PC-9 (cell line): ENCODE measurements around the gene XYLT2.

Source experiments
- EZH2 ChIP-seq: fragments of 200-600 bp; sonication (generic); IDR thresholded peaks from 2 replicates; pipeline ENCODE4 v1.8.0; 2017; ENCODE audit warnings: antibody characterized with exemption, low read depth
- TF ChIP-seq, protein P1 (sequence below): fragments of 200-600 bp; sonication (generic); conservative IDR thresholded peaks from 2 replicates; pipeline ENCODE4 v1.6.1; 2017; ENCODE audit warnings: mixed run types, antibody characterized with exemption, mild to moderate bottlenecking, moderate library complexity

GRCh38 chr17:50367401-50367800 is 21.5 kb downstream of the XYLT2 start:
- TF ChIP-seq EZH2, result no peak
- TF ChIP-seq, protein P1, sequence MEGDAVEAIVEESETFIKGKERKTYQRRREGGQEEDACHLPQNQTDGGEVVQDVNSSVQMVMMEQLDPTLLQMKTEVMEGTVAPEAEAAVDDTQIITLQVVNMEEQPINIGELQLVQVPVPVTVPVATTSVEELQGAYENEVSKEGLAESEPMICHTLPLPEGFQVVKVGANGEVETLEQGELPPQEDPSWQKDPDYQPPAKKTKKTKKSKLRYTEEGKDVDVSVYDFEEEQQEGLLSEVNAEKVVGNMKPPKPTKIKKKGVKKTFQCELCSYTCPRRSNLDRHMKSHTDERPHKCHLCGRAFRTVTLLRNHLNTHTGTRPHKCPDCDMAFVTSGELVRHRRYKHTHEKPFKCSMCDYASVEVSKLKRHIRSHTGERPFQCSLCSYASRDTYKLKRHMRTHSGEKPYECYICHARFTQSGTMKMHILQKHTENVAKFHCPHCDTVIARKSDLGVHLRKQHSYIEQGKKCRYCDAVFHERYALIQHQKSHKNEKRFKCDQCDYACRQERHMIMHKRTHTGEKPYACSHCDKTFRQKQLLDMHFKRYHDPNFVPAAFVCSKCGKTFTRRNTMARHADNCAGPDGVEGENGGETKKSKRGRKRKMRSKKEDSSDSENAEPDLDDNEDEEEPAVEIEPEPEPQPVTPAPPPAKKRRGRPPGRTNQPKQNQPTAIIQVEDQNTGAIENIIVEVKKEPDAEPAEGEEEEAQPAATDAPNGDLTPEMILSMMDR, result no peak
